ENCODE measurements around the gene RNU6-9. TPM values are rescaled to one million over a fixed set of nuclear protein-coding genes. Genes with fewer than 3 reads are reported as not detected.

RNU6-9 gene
- total and polyA plus RNA-seq, 2 experiments from 2014 or later: not detected

- 5 to 7% methylated on average over 39 to 58 of the region's 84 CpGs for WGBS, 2 experiments (ENCODE audit: low coverage in 1 of 2, low lambda C conversion rate in 2 of 2, missing lambda C conversion rate in 2 of 2)
- no peak overlapping the region for H2AFZ ChIP-seq
- no peaks in the 10 kb centered on the region for H3K9me2 ChIP-seq (ENCODE audit: insufficient read depth)
- no peak overlapping the region for H3K4me3 ChIP-seq
- H3K9ac ChIP-seq: no peak overlapping the region
- H3K9me3 ChIP-seq (ENCODE audit: low read depth): no peaks in the 10 kb centered on the region
- DNase-seq: peak; percentile 55
- peaks cover 26% of the 10 kb centered on the region for H3K27me3 ChIP-seq (replicated peaks; ENCODE audit: insufficient read depth)
- peak; percentile 29 for TF ChIP-seq EZH2 (IDR thresholded peaks at IDR 0.05; ENCODE audit: insufficient read depth, poor library complexity, severe bottlenecking)
- no peak for TF ChIP-seq EZH2phosphoT487 (IDR thresholded peaks at IDR 0.05; ENCODE audit: insufficient read depth, low read depth)
- 0 out of 2 replicates have a peak, but pooled peaks cover 6% of the 10 kb centered on the region for H3F3A ChIP-seq (ENCODE audit: insufficient read depth)
- no peak overlapping the region for H3K4me2 ChIP-seq (ENCODE audit: unreplicated experiment)
- no peaks in the 10 kb centered on the region for H3K36me3 ChIP-seq (ENCODE audit: low read depth)
- H4K20me1 ChIP-seq (ENCODE audit: insufficient read depth): no peaks in the 10 kb centered on the region
- in situ Hi-C loops (cut with MboI): no loop called here
- H3K4me1 ChIP-seq (ENCODE audit: insufficient read depth): no peaks in the 10 kb centered on the region
- no peak overlapping the region for H3K27ac ChIP-seq
- H3K79me2 ChIP-seq (ENCODE audit: insufficient read depth): peaks cover 7% of the 10 kb centered on the region; the same call in 1 of the 2 replicates
Measured at GRCh38 chr19:920051-920864, 27.0 kb downstream of the RNU6-9 start.

GRCh38 chr19:924553-925086, 31.3 kb downstream of the RNU6-9 start:
- H2AFZ ChIP-seq: peak overlapping the region; percentile 64
- no peak for DNase-seq
- H3K27me3 ChIP-seq (replicated peaks; ENCODE audit: insufficient read depth): 0 out of 2 replicates have a peak, but pooled peaks cover 11% of the 10 kb centered on the region
- H3K27ac ChIP-seq: no peak overlapping the region
- H4K20me1 ChIP-seq (ENCODE audit: insufficient read depth): no peaks in the 10 kb centered on the region
- peak overlapping the region; percentile 63 for H3K4me2 ChIP-seq (ENCODE audit: unreplicated experiment)
- peak overlapping the region; percentile 80 for H3K9ac ChIP-seq
- H3K79me2 ChIP-seq (ENCODE audit: insufficient read depth): peaks cover 42% of the 10 kb centered on the region
- no peaks in the 10 kb centered on the region for H3K9me2 ChIP-seq (ENCODE audit: insufficient read depth)
- H3K36me3 ChIP-seq (ENCODE audit: low read depth): no peaks in the 10 kb centered on the region
- in situ Hi-C loops (cut with MboI): no loop called here
- no peak for TF ChIP-seq EZH2 (IDR thresholded peaks at IDR 0.05; ENCODE audit: insufficient read depth, poor library complexity, severe bottlenecking)
- TF ChIP-seq EZH2phosphoT487 (IDR thresholded peaks at IDR 0.05; ENCODE audit: insufficient read depth, low read depth): no peak
- no peaks in the 10 kb centered on the region for H3K4me1 ChIP-seq (ENCODE audit: insufficient read depth)
- H3K4me3 ChIP-seq: peak overlapping the region; percentile 78
- 10 to 14% methylated on average over 29 to 31 of the region's 31 CpGs for WGBS, 2 experiments (ENCODE audit: low coverage in 1 of 2, low lambda C conversion rate in 2 of 2, missing lambda C conversion rate in 2 of 2)
- no peaks in the 10 kb centered on the region for H3K9me3 ChIP-seq (ENCODE audit: low read depth)
- 0 out of 2 replicates have a peak, but pooled peaks cover 6% of the 10 kb centered on the region for H3F3A ChIP-seq (ENCODE audit: insufficient read depth)

GRCh38 chr19:925087-925525, 31.8 kb downstream of the RNU6-9 start:
- no peak for TF ChIP-seq EZH2phosphoT487 (IDR thresholded peaks at IDR 0.05; ENCODE audit: insufficient read depth, low read depth)
- peak; percentile 68 for DNase-seq
- in situ Hi-C loops (cut with MboI): no loop called here

GRCh38 chr19:925526-926322, 32.4 kb downstream of the RNU6-9 start, which contains the start of gene ARID3A:
Gene ARID3A, plus strand, starts transcription at chr19:926035. Its CDS starts 3,494 bp downstream, at chr19:929529.
- Histone ChIP-seq H3K4me1 (ENCODE audit: insufficient read depth) (no peaks in the 10 kb centered on the region), H3K27me3 (replicated peaks; ENCODE audit: insufficient read depth) (0 out of 2 replicates have a peak, but pooled peaks cover under 1% of the 10 kb centered on the region), H3K9me2 (ENCODE audit: insufficient read depth) (no peaks in the 10 kb centered on the region), H3F3A (ENCODE audit: insufficient read depth) (0 out of 2 replicates have a peak, but pooled peaks cover 5% of the 10 kb centered on the region), H4K20me1 (ENCODE audit: insufficient read depth) (no peaks in the 10 kb centered on the region), H3K4me3 (peak within 1 kb of the TSS; percentile 78), H3K79me2 (ENCODE audit: insufficient read depth) (peaks cover 48% of the 10 kb centered on the region), H3K4me2 (ENCODE audit: unreplicated experiment) (peak within 1 kb of the TSS; percentile 82), H3K9me3 (ENCODE audit: low read depth) (no peaks in the 10 kb centered on the region), H3K27ac (peak within 1 kb of the TSS; percentile 55), H3K36me3 (ENCODE audit: low read depth) (0 out of 2 replicates have a peak, but pooled peaks cover 4% of the 10 kb centered on the region), H2AFZ (peak within 1 kb of the TSS; percentile 64), H3K9ac (peak within 1 kb of the TSS; percentile 80)
- TF ChIP-seq EZH2phosphoT487 (IDR thresholded peaks at IDR 0.05; ENCODE audit: insufficient read depth, low read depth): no peak
- TF ChIP-seq EZH2 (IDR thresholded peaks at IDR 0.05; ENCODE audit: insufficient read depth, poor library complexity, severe bottlenecking): no peak
- WGBS, 2 experiments (ENCODE audit: low coverage in 1 of 2, low lambda C conversion rate in 2 of 2, missing lambda C conversion rate in 2 of 2): 1% methylated on average over 15 to 81 of the region's 97 CpGs
- in situ Hi-C loops (cut with MboI): no loop called here
- peak; percentile 88 for DNase-seq

More at GRCh38 chr19:925087-925525, 31.8 kb downstream of the RNU6-9 start:
- H3K9me2 ChIP-seq (ENCODE audit: insufficient read depth): no peaks in the 10 kb centered on the region
- H3K36me3 ChIP-seq (ENCODE audit: low read depth): 0 out of 2 replicates have a peak, but pooled peaks cover 3% of the 10 kb centered on the region
- peak overlapping the region; percentile 63 for H3K4me2 ChIP-seq (ENCODE audit: unreplicated experiment)
- H3K4me3 ChIP-seq: peak overlapping the region; percentile 78
- peak overlapping the region; percentile 55 for H3K27ac ChIP-seq
- H3K79me2 ChIP-seq (ENCODE audit: insufficient read depth): peaks cover 47% of the 10 kb centered on the region
- 0 out of 2 replicates have a peak, but pooled peaks cover 7% of the 10 kb centered on the region for H3K27me3 ChIP-seq (replicated peaks; ENCODE audit: insufficient read depth)
- no peaks in the 10 kb centered on the region for H4K20me1 ChIP-seq (ENCODE audit: insufficient read depth)
- WGBS, 2 experiments (ENCODE audit: low coverage in 1 of 2, low lambda C conversion rate in 2 of 2, missing lambda C conversion rate in 2 of 2): 0 to 2% methylated on average over 38 of the region's 39 CpGs
- H3K4me1 ChIP-seq (ENCODE audit: insufficient read depth): no peaks in the 10 kb centered on the region
- peak overlapping the region; percentile 80 for H3K9ac ChIP-seq
- H3K9me3 ChIP-seq (ENCODE audit: low read depth): no peaks in the 10 kb centered on the region
- peak overlapping the region; percentile 64 for H2AFZ ChIP-seq
- 0 out of 2 replicates have a peak, but pooled peaks cover 6% of the 10 kb centered on the region for H3F3A ChIP-seq (ENCODE audit: insufficient read depth)
